ENCODE results near the gene GABPB1. TPM values are rescaled to one million over a fixed set of nuclear protein-coding genes. Genes with fewer than 3 reads are reported as not detected.

The GABPB1 gene
- total RNA-seq, 2 donors from 2014 or later = 32.0 to 37.5 TPM

- Histone ChIP-seq H3K4me1 (ENCODE audit: control insufficient read depth, insufficient read depth, low read length) (no peaks in the 10 kb centered on the region), H3K36me3 (ENCODE audit: control insufficient read depth, insufficient read depth, low read length) (peaks cover 45% of the 10 kb centered on the region), H3K27ac (ENCODE audit: low read depth, low read length) (no peak overlapping the region), H3K9ac (ENCODE audit: extremely low read depth, low read length, poor library complexity, severe bottlenecking) (no peak overlapping the region), H3K9me3 (ENCODE audit: control insufficient read depth, low read length) (no peaks in the 10 kb centered on the region), H3K27me3 (ENCODE audit: control insufficient read depth, insufficient read depth, low read length, poor library complexity, severe bottlenecking) (no peaks in the 10 kb centered on the region), H3K4me3 (ENCODE audit: low read length) (no peak overlapping the region)
- Mint-ChIP-seq H3K9me3 (no peaks in the 10 kb centered on the region), H3K4me3 (no peak overlapping the region), H3K36me3 (ENCODE audit: low read depth) (peaks cover 41% of the 10 kb centered on the region), H3K27ac (no peak overlapping the region), H3K4me1 (peaks cover 9% of the 10 kb centered on the region), H3K27me3 (ENCODE audit: insufficient read depth) (no peaks in the 10 kb centered on the region)
- DNase-seq = peak; percentile 66
- TF ChIP-seq CTCF (conservative IDR thresholded peaks at IDR 0.05) = peak; percentile 83
- WGBS, 2 experiments (ENCODE audit: insufficient coverage in 1 of 2, insufficient read length in 1 of 2) = 93% methylated on average over 1 of the region's 1 CpG; no CpG with 5 or more reads in 1 of the 2 experiments
Measured at GRCh38 chr15:50358845-50359244, 3.8 kb upstream of the GABPB1 start.

GRCh38 chr15:50355980-50356379 lies 982 bp upstream of the GABPB1 start:
- Histone ChIP-seq H3K4me1 (ENCODE audit: control insufficient read depth, insufficient read depth, low read length) (no peaks in the 10 kb centered on the region), H3K36me3 (ENCODE audit: control insufficient read depth, insufficient read depth, low read length) (peaks cover 37% of the 10 kb centered on the region), H3K9ac (ENCODE audit: extremely low read depth, low read length, poor library complexity, severe bottlenecking) (peak overlapping the region; percentile 98), H3K4me3 (ENCODE audit: low read length) (peak overlapping the region; percentile 96), H3K27ac (ENCODE audit: low read depth, low read length) (no peak overlapping the region), H3K9me3 (ENCODE audit: control insufficient read depth, low read length) (no peaks in the 10 kb centered on the region), H3K27me3 (ENCODE audit: control insufficient read depth, insufficient read depth, low read length, poor library complexity, severe bottlenecking) (no peaks in the 10 kb centered on the region)
- no peak for DNase-seq
- H3K27ac Mint-ChIP-seq = peak overlapping the region; percentile 98
- no peaks in the 10 kb centered on the region for H3K9me3 Mint-ChIP-seq
- TF ChIP-seq CTCF (conservative IDR thresholded peaks at IDR 0.05) = no peak
- WGBS, 2 experiments (ENCODE audit: insufficient coverage in 1 of 2, insufficient read length in 1 of 2) = 0 to 17% methylated on average over 2 of the region's 2 CpGs
- peaks cover 40% of the 10 kb centered on the region for H3K36me3 Mint-ChIP-seq (ENCODE audit: low read depth)
- no peaks in the 10 kb centered on the region for H3K27me3 Mint-ChIP-seq (ENCODE audit: insufficient read depth)
- peaks cover 17% of the 10 kb centered on the region for H3K4me1 Mint-ChIP-seq
- peak overlapping the region; percentile 91 for H3K4me3 Mint-ChIP-seq

GRCh38 chr15:50355619-50355905 lies 564 bp upstream of the GABPB1 start:
- peak overlapping the region; percentile 96 for H3K4me3 ChIP-seq (ENCODE audit: low read length)
- no peaks in the 10 kb centered on the region for H3K9me3 ChIP-seq (ENCODE audit: control insufficient read depth, low read length)
- peak overlapping the region; percentile 98 for H3K27ac Mint-ChIP-seq
- no peaks in the 10 kb centered on the region for H3K27me3 ChIP-seq (ENCODE audit: control insufficient read depth, insufficient read depth, low read length, poor library complexity, severe bottlenecking)
- H3K9ac ChIP-seq (ENCODE audit: extremely low read depth, low read length, poor library complexity, severe bottlenecking) = peak overlapping the region; percentile 98
- H3K36me3 ChIP-seq (ENCODE audit: control insufficient read depth, insufficient read depth, low read length) = peaks cover 33% of the 10 kb centered on the region
- 1 to 2% methylated on average over 7 to 8 of the region's 8 CpGs for WGBS, 2 experiments (ENCODE audit: insufficient coverage in 1 of 2, insufficient read length in 1 of 2)
- H3K4me1 Mint-ChIP-seq = peaks cover 21% of the 10 kb centered on the region
- no peak for TF ChIP-seq CTCF (conservative IDR thresholded peaks at IDR 0.05)
- DNase-seq = no peak
- peak overlapping the region; percentile 99 for H3K27ac ChIP-seq (ENCODE audit: low read depth, low read length)
- no peaks in the 10 kb centered on the region for H3K27me3 Mint-ChIP-seq (ENCODE audit: insufficient read depth)
- H3K4me1 ChIP-seq (ENCODE audit: control insufficient read depth, insufficient read depth, low read length) = no peaks in the 10 kb centered on the region
- H3K36me3 Mint-ChIP-seq (ENCODE audit: low read depth) = peaks cover 37% of the 10 kb centered on the region
- peak overlapping the region; percentile 91 for H3K4me3 Mint-ChIP-seq
- H3K9me3 Mint-ChIP-seq = no peaks in the 10 kb centered on the region

Data from endodermal cell (in vitro differentiated cells).